ENCODE data around the gene INPP5J. TPM values are rescaled to one million over a fixed set of nuclear protein-coding genes. Genes with fewer than 3 reads are reported as not detected.

INPP5J gene
- total and polyA plus RNA-seq, 2 experiments from 2014 or later: 4.8 to 14.5 TPM

- TF ChIP-seq ZNF462 (CRISPR knock-in tag; IDR thresholded peaks at IDR 0.05): no peak
- TF ChIP-seq EZH2 (IDR thresholded peaks at IDR 0.05; ENCODE audit: low read depth, unreplicated experiment): no peak
- TF ChIP-seq EZH2phosphoT487 (IDR thresholded peaks at IDR 0.05; ENCODE audit: unreplicated experiment): no peak
- TF ChIP-seq, protein P1, sequence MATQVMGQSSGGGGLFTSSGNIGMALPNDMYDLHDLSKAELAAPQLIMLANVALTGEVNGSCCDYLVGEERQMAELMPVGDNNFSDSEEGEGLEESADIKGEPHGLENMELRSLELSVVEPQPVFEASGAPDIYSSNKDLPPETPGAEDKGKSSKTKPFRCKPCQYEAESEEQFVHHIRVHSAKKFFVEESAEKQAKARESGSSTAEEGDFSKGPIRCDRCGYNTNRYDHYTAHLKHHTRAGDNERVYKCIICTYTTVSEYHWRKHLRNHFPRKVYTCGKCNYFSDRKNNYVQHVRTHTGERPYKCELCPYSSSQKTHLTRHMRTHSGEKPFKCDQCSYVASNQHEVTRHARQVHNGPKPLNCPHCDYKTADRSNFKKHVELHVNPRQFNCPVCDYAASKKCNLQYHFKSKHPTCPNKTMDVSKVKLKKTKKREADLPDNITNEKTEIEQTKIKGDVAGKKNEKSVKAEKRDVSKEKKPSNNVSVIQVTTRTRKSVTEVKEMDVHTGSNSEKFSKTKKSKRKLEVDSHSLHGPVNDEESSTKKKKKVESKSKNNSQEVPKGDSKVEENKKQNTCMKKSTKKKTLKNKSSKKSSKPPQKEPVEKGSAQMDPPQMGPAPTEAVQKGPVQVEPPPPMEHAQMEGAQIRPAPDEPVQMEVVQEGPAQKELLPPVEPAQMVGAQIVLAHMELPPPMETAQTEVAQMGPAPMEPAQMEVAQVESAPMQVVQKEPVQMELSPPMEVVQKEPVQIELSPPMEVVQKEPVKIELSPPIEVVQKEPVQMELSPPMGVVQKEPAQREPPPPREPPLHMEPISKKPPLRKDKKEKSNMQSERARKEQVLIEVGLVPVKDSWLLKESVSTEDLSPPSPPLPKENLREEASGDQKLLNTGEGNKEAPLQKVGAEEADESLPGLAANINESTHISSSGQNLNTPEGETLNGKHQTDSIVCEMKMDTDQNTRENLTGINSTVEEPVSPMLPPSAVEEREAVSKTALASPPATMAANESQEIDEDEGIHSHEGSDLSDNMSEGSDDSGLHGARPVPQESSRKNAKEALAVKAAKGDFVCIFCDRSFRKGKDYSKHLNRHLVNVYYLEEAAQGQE (IDR thresholded peaks at IDR 0.05; ENCODE audit: unreplicated experiment): no peak
- TF ChIP-seq CTCF (conservative IDR thresholded peaks at IDR 0.05; ENCODE audit: low read depth in 2 of 2): no peak
- TF ChIP-seq NANOG (IDR thresholded peaks at IDR 0.05; ENCODE audit: borderline replicate concordance): no peak
- no peak for TF ChIP-seq STAT1 (IDR thresholded peaks at IDR 0.05; ENCODE audit: unreplicated experiment)
- no peak for TF ChIP-seq ZNF331 (CRISPR knock-in tag; IDR thresholded peaks at IDR 0.05; ENCODE audit: low read depth)
- TF ChIP-seq JUNB (IDR thresholded peaks at IDR 0.05; ENCODE audit: unreplicated experiment): no peak
- no peak for TF ChIP-seq CREB1 (CRISPR knock-in tag; IDR thresholded peaks at IDR 0.05; ENCODE audit: low read depth)
- TF ChIP-seq ZNF114 (CRISPR knock-in tag; IDR thresholded peaks at IDR 0.05): no peak
Observed at GRCh38 chr22:31120230-31120629, 2.5 kb upstream of the INPP5J start (continued).

Data from GM23338 (cell line).